ENCODE results near the gene ZNF680.
"Not testable (repeated sequence)": the region's sequence is repeated elsewhere in the genome, so short reads cannot be mapped to it uniquely, and the experiment has no call there.

ZNF680 gene

DNA sequence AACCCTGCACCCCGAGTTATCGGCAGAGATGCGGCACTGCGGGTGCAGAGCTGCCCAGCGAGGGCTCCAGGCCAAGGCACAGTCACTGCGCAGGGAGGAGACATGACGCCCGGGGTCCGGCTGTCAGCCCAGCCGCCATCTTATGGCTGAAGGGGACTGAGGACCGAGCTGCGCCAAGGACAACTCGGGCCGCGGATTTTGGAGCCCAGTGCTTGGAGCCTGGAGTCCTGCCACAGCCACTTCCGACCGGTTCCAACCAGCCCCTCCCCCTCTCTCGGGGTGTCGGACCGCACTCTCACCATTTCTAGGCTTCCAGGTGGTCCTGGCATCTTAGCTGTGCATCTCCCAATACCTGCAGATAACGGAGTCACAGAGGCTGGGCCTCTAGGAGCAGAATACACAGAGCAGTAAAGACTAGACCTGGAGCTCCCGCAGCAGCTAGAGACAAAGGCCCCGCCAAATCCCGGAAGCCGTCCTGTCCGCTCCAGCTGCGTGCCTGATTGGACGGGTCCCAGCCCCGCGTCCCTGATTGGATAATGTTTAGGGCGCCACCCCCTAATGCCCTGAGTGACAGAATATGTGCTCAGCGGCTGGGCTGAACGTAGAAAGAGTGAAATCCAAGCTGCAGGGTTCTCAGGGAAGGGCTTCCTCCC is at the start of gene ZNF680:
Gene ZNF680, minus strand, starts transcription at position 446 of the 653 bp plus-strand sequence. Its CDS starts 117 bp downstream, at position 329.
- peak; percentile 89 for DNase-seq (ENCODE audit: low read depth)

DNA sequence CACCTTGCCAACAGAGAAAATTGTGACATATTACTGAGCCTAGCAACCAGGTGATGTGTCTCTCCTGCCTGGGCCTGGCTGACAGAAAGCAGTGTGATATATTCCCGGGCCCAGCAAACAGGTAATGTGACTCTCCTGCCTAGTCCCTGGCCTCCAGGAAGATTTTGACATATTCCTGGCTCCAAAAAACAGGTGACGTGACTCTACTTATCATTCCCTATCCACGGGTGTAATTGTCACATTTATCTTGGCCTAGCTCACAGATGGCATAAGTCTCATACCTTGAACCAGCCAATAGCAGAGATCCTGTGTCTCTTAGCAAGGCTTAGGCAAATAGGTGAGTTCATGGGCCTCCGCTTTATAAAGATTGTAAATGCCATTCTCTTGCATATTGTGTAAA is 49.6 kb upstream of the ZNF680 start:
- no peak for DNase-seq (ENCODE audit: low read depth)

DNA sequence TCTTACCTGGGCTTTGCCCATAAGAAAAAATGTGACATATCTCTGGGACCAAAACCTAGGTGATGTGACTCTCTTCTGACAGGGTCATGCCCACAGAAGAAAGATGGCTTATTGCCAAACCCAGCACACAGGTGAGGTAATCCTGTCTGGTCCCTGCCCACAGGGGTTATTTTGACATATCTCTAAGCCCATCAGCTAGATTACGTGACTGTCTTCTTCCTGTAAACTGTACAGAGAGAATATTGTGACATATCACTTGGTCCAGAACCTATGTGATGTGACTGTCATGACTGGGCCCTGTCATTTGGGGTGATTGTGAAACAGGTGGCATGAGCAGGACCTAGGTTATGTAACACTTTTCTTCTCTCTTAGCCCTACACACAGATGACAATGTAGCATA is 48.8 kb upstream of the ZNF680 start:
- no peak for DNase-seq (ENCODE audit: low read depth)

DNA sequence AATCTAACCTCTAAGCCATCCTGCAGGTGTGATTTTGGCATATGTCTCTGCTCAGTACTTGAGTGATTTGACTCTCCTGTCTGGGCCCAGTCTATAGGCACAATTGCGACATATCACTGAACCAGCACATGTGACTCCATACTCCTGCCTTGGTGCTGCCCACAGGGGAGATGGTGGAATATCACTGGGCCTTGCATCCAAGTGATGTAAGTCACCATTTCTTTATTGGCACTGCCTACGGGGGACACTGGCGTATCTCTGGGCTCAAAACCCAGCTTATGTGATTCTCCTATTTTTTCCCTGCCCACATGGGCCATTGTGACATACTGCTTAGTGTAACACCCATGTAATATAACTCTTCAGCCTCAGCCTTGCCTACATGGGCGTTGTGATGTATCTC is 48.1 kb upstream of the ZNF680 start:
- DNase-seq (ENCODE audit: low read depth) = no peak

DNA sequence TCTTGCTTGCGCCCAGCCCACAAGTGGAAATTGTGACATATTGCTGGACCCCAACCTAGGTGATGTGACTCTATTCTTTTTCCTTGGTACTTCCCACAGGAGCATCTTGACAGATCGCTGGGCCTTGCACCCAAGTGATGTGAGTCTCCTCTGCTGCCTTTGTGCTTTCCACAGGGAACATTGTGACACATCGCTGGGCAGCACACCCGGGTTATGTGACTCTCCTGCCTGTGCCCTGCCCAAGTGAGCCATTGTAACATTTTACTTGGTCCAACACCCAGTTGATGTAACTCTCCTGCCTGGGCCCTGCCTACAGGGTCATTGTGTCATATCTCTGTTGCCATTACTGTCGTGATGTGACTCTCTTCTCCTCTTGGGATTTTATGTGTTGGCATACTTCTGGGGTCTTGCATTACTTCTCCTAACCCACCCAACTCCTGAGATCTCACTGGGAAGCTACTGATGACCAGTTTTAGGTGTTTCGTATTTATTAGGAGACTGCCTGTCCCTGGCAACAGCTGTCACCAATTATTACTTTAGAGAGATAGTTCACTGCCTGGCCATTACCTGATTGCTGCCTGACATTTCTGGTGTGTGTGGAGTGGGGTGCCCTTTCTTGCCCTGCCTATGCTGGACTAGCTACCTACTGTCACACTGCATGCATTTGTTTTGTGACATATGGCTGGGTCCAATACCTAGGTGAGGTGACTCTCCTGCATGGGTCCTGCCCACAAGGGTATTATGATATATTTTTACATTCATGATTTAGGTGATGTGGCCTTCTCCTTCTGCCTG is 45.4 kb upstream of the ZNF680 start:
- DNase-seq (ENCODE audit: low read depth) = no peak

- DNase-seq (ENCODE audit: low read depth) = no peak
These were observed 43.5 kb upstream of the ZNF680 start for GRCh38 chr7:64606385-64606784.

DNA sequence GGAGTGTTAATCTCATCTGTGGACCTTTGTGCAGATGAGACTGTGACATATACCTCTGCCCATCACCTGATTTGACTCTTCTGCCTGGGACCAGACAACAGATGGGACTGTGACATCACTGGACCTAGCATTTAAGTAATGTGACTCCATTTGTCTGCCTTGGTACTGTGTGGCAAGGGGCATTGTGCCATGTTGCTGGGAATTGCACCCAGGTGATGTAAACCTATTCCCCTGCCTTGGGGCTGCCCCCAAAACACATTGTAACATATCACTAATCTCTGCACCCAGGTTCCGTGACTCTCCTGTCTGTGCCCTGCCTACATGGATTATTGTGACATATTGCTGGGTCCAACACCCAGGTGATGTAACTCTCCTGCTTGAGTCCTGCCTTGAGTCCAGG is 40.4 kb upstream of the ZNF680 start:
- no peak for DNase-seq (ENCODE audit: low read depth)

DNA sequence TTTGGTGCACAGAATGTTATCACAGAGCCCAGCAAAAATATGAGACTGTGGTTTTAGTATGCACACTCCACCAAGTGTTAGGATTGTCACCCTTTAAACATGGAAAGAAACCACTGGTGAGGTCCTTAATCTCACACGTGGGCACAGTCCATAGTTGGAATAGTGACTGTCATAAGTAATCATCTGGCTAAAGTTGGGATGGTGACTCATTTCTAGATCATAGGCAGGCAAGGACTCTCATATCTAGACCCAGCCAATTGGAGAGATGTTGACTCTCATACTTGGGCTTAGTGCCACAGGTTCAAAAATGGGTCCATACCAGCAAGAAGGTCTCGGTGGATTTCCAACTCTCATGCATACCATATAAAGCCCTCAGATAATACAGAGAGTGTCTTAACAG is 39.6 kb upstream of the ZNF680 start:
- no peak for DNase-seq (ENCODE audit: low read depth)

DNA sequence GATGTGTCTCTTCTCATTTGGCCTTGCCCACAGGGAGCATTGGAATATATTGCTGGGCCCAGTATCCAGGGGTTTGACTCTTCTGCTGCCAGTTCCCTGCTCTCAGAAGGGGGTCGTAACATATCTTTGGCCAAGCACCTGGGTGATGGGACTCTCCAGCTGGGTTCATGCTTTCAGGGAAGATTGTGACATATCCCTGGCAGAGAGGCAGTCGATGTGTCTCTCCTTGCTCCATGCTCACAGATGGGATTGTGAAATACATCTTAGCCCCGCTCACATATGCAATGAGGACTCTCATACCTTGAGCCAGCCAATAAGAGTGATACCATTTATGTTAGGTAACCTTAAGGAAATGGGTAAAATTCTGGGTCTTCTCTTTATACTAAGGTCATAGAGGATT is 39.2 kb upstream of the ZNF680 start:
- no peak for DNase-seq (ENCODE audit: low read depth)

DNA sequence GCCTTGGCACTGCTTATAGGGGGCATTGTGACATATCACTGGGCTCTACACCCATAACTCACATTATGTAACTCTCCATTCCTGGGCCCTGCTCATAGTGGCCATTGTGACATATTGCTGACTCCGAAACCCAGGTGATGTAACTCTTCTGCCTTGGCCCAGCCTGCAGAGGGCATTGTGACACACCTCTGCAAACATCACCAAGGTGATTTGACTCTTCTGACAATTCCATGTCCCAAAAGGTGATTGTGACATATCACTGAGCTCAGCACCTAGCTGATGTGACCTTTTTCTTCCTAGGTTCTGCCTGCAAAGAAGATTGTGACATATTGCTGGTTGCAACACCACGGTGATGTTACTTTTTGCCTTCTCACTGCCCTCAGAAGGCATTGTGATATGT is 36.5 kb upstream of the ZNF680 start:
- DNase-seq (ENCODE audit: low read depth) = no peak

- DNase-seq (ENCODE audit: low read depth) = no peak
These were observed 28.1 kb upstream of the ZNF680 start for GRCh38 chr7:64590971-64591370.

- DNase-seq (ENCODE audit: low read depth) = no peak
These were observed 19.3 kb upstream of the ZNF680 start for GRCh38 chr7:64581926-64582894.

DNA sequence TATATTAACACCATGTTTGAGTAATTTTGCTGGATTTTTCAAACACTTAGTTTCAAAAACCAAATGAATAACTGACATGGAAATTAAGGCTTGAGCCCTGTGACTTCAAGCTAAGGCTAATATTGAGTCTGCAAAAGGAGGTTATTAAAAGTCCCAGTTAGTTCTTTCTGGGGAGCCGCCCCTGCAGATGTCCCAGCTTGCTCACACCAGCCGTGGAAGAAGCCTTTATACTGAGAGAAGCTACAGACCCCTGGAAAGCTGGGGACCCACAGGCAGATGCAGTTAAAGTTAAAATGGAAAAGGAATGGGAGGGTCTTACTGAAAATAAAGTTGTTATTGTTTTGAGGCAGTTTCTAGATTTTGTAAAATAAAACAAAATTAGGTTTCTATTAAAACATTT is 18.5 kb upstream of the ZNF680 start:
- DNase-seq (ENCODE audit: low read depth) = no peak

- no peak for DNase-seq (ENCODE audit: low read depth)
These were observed 11.7 kb upstream of the ZNF680 start for GRCh38 chr7:64574540-64575099.

DNA sequence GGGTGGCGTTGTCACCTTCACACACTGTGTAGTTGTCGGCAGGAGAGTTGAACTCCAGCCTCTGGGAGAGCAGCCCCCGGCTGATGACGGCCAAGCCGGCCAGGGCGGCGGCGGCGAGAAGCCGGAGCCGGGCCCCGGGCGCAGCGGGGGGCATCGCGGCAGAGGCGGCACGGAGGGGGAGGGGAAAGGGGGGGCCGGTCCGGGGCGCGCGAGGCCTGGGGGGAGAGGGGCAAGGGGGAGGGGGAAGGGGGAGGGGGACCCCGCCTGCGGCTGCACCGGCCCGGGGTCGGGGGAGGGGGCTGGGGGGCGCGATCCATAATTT is 7.4 kb upstream of the ZNF680 start:
- DNase-seq (ENCODE audit: low read depth) = not testable (repeated sequence)

GRCh38 chr7:64569372-64570283 is 6.8 kb upstream of the ZNF680 start:
- not testable (repeated sequence) for DNase-seq (ENCODE audit: low read depth)

GRCh38 chr7:64562256-64562625 is 630 bp downstream of the ZNF680 start:
- no peak for DNase-seq (ENCODE audit: low read depth)

GRCh38 chr7:64559206-64559605 is 3.7 kb downstream of the ZNF680 start:
- no peak for DNase-seq (ENCODE audit: low read depth)

DNA sequence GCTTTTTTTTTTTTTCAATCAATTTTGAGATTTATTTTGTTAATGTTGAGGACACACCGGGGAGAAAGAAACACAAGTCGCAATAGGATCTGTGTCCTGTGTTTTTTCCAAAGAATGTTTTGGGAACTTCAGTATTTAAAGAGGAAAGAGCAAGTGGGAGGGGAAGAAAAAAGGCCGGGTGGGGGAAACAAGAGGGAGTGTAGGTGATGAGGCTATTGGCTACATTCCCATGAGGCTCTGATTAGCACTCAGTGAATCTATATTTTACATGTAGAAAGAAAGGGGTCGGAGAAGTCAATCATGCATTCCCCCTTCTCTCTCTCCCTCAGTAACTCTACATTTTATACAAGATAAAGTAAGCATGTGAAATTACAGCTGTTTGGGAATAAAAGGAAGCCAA is 4.1 kb downstream of the ZNF680 start:
- no peak for DNase-seq (ENCODE audit: low read depth)

- DNase-seq (ENCODE audit: low read depth) = no peak
These were observed 4.6 kb downstream of the ZNF680 start for GRCh38 chr7:64558323-64558705.

GRCh38 chr7:64557601-64558322 is 5.1 kb downstream of the ZNF680 start:
- DNase-seq (ENCODE audit: low read depth) = no peak
